ENCODE measurements around the gene SULT1E1.
"Not testable (repeated sequence)": the region's sequence is repeated elsewhere in the genome, so short reads cannot be mapped to it uniquely, and the experiment has no call there.

Gene SULT1E1

DNA sequence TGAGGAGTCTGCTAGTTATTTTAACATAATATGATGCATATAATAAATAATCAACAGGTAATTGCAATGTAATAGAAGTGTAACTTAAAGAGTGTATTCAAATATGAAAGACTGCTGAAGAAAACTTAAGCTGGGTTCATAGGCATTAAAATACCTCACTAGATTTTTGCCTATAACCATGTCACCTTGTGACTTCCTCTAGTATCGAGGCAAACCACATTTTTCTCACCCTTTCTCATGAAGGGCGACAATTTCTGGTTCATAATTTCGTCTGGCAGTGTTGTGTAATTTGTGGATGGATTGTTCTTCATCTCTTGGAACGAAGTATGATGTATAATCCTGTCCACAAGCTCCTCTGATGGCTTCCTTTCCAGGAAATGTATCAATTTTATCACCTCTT is 16.0 kb downstream of the SULT1E1 start:
- no peak for DNase-seq (ENCODE audit: low read depth in 2 of 2)

DNA sequence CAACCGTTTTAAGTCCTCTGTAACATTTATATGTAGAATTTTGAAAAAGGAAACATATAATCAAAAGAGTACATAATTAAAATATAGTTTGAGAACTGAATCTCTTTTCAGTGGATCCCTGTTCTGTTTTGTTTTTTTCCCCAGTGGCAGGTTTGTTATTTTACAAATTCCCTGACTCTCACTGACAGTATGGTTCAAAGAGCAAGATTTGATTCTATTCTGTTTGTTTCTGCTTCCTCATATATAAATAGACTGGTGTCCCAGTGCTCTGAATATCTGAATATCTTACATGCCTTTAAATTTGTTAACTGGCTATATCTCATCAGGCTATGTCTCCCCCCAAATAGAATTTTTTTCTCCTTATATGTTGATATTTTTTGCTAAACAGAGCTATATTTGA is 16.6 kb downstream of the SULT1E1 start:
- DNase-seq (ENCODE audit: low read depth in 2 of 2) = no peak

DNA sequence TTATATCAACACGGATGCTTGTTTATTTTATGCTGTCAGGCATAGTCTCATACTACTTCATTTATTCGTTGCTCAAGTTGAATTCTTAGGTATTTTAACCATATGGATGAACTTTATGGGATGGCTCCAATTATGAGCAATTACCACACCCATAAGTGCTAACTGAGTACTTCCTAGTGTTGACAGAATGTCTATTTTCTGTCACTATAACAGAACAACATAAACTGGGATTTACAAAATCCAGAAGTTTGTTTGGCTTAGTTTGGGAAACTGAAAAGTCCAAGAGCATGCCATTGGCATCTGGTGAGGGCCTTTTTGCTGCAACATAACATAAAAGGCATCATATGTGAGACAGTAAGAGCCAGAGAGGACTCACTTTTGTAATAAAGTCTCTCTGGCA is 21.0 kb downstream of the SULT1E1 start:
- no peak for DNase-seq (ENCODE audit: low read depth in 2 of 2)

DNA sequence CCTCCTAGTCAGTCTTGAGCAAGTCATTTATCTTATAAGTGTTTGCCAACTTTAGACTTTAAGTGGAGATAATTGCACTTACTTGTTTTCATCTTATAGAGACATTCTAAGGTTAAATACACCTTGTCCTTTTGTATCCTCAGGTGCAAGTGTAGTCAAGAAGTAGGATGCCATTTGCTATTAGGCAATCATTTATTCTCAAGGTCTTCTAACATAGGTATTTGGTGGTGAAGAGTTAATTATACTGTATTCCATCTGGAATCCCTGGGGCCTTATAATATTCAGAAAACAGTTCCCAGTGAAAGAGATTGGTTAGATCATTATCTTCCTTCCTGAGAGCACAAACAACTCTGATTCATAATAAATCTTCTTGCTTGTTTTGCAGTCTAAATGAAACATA is 23.7 kb downstream of the SULT1E1 start:
- DNase-seq (ENCODE audit: low read depth in 2 of 2) = no peak

DNA sequence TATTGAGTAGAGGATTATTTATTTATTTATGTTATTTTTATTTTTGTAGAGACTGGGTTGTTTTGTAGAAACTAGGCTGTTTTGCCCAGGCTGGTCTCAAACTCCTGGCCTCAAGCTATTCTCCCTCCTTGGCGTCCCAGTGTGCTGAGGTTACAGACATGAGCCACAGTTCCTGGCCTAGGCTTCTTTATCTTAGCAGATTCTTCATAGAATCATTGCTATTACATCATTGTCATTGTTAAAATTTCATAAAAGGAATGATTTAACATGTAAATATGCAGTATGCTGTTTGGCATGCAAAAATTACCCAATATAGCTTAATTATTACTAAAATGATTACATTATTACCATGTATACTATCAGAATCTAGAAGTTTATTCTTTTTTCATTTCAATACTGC is 24.2 kb downstream of the SULT1E1 start:
- DNase-seq (ENCODE audit: low read depth in 2 of 2) = no peak

DNA sequence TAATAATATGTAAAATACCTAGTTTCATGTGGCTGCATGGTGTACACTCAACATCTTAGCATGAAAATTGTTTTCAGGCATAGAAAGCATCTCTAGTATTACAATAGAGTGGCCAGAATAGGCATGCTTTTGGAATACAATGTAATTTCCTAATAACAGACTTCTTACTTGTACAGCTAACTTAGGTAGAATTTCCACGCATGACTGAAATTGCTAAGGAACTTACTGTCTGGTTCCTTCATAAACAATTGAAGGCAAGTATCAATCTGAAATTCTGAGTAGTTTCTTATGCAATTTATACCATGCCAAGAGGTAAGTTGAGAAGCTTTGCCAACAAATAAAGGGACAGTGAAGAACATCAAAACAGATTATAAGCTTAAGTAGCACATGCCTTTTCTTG is 26.7 kb downstream of the SULT1E1 start:
- no peak for DNase-seq (ENCODE audit: low read depth in 2 of 2)

DNA sequence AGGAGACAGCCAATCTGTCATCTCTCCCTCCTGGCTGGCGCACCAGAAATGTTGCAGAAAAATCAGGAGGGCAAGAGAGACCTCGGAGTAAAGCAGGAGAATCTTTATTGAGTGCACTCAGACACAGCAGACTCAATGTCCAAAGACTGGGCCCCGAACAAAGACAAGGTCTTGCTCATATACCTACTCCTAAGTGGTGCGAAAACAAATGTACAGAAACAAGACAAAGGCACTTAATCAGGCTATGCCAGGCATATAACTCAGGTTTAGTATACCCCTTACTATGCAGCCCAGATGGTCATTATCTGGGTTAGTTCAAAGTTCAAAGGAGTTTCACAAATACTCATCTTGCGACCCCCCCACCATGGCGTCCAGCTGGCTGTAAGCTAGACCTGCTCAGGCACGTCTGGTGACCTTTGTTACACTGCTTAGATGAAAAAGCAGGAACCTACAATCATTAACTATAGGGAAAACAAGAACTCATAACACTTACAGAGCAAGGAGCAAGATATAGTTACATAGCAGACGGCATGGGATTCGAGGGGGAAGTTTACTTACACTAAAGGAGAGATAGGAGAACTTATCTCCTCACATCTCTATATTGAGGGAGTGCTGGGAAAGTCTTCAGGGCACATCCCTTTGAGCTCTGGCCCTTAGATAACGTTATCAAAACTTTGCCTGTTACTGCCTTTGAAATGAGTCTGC is 27.5 kb downstream of the SULT1E1 start:
- no peak for DNase-seq (ENCODE audit: low read depth in 2 of 2)

DNA sequence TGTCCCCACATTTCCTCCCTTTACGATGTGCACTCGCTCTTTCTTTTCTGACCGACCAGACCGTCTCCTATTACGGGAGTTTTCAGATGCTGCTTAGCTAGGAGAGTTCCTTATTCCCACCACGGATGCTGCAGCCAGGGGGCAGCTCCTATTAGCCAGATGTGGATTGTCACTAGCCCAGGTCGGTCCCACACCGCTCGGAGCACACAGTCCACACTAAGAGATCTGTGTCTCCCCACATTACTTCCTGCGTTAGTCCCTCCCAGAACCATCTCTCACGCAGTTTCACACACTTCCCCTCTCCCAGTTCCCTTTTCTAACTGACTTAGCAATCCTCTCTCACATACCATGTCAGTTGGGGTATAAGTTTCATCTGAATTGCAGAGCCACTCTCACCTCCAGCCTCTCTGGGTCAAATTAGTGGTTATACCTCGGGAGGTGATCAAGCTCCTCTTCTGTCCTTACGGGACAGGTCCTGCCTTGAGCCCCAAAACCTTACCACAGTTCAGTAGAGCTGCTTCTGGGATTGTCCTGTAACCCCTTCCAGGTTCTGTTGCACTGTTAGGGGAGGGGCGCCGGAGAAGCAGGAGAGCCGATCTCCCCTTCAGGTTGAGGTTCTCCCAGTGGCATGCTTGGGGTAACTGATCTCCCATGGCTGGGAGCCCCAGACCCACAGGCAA is 28.2 kb downstream of the SULT1E1 start:
- DNase-seq (ENCODE audit: low read depth in 2 of 2) = no peak

DNA sequence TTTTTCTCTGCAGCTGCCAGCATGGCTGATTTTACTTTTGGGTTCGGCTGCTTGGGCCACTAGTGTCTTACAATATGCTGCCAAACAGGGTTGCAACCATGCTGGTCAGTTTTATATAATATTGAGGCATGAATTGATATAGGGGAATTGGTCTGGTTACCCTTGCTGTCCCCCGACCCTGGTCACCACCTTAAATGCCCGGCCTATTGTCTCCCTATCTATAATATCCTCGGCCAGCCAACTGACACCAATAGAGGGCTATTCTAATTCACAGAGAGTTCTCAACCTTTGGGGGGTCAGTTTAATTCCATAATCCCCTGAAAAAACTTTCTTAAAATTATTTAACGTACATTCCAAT is 28.7 kb downstream of the SULT1E1 start:
- DNase-seq (ENCODE audit: low read depth in 2 of 2) = no peak

DNA sequence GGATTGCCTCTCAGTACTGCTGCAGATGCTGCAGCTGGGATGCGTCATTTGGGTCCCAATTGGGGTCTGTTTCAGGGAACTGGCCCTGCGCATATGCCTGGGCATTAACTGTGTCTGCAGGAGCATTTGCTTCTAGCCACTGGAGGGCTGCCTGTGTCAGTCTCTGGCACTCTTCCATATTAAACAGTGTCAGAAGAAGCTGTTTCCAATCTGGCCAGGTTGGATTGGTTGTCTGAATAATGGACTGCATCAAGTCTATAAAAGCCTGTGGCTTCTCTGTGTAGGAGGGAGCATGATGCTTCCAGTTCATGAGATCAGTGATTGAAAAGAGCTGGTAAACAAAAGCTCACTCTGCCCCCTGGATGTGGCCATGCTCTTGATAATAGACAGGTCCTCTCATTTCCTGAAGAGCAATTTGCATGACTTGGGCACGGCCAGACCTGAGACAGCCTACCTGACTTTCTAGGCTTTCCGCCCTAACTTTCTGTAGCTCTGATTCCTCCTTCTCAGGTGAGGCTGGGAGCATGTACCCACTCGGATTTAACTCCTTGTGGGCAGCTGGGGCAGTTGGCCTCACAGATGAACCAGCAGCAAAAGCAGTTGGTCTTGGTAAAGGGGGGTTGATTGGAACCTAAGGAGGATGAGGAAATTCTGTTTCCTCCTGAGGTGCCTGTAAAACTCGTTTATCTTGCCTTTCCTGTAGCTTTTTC is 29.2 kb downstream of the SULT1E1 start:
- no peak for DNase-seq (ENCODE audit: low read depth in 2 of 2)

DNA sequence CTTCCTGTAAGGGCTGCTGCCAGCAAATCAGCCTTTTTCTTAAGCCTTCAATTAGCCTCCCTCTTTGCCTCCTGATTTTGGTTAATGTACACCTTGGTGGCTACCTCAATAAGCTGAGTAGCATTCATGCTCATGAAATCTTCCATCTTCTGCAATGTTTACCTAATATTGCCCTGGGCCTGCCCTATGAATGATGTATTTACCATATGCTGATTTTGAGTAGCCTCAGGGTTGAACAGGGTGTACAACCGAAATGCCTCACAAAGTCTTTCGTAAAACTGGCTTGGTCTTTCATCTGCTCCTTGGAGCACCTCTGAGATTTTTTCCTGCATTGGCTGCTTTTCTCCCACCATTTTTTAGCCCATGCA is 29.8 kb downstream of the SULT1E1 start:
- no peak for DNase-seq (ENCODE audit: low read depth in 2 of 2)

DNA sequence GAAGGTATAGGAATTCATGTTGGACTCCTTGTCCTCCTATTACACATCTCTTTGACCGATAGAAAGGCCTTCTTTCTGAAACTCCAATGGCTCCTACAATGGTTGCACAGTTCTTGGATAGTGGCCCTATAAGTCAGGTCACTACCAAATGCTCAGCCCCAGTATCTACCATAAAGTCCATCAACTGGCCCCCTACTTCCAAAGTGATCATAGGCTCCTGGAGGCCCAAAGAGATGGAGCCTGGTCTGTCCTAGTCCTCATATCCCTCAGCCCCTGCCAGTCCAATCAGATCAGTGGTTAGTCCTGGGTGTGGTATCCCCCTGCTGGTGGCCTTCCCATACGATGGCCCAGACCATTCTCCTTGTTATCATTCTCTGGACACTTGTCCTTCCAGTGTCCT is 30.3 kb downstream of the SULT1E1 start:
- DNase-seq (ENCODE audit: low read depth in 2 of 2) = no peak

DNA sequence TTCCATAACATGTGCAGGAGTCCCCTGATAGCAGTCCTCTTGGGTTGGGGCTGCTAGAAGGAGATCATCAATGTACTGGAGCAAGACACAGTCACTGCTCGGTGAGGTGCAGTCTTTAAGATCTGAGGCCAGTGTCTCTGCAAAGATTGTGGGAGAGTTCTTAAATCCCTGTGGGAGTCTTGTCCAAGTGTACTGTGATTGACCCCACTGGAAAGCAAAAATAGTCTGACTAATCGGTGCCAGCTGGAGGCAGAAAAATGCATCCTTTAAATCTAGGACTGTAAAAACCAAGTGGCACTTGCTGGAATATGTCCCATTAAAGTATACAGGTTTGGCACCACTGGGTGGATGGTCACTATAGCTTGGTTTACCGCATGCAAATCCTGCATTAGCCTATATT is 31.1 kb downstream of the SULT1E1 start:
- DNase-seq (ENCODE audit: low read depth in 2 of 2) = no peak

DNA sequence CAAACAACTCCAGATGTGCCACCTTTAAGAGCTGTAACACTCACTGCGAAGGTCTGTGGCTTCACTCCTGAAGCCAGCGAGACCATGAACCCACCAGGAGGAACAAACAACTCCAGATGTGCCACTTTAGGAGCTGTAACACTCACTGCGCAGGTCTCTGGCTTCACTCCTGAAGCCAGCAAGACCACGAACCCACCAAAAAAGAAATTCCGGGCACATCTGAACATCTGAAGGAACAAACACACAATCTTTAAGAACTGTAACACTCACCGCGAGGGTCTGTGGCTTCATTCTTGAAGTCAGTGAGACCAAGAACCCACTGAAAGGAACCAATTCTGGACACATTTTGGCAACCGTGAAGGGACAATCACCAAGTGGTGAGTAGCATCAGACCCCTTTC is 34.9 kb downstream of the SULT1E1 start:
- DNase-seq (ENCODE audit: low read depth in 2 of 2) = not testable (repeated sequence)

DNA sequence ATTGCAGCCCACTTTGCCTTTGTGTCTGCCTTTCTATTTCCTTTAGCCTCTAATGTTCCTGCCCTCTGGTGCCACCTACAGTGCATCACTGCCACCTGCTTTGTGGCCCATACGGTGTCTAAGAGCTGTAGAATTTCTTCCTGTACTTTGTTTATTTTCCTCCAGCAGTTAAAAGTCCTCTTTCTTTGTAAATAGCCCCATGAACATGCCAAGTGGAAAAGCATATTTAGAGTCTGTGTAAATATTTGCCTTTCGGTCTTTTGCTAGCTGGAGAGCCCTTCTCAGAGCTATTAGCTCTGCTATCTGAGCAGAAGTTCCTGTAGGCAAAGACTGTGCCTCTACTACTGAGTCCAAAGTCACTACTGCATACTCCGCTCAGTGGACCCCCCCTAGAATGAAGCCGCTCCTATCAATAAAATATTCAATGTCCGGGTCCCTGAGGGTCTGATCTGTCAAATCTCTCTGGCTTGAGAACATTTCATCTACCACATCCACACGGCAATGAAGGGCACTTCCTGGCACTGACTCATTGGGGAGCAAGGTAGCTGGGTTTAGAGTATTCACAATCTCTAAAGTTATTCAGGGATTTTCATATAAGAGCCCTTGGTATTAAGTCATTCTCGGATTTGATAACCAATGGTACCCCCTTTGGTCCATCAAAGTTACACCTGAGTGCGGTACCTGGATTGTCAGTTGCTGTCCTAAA is 36.3 kb downstream of the SULT1E1 start:
- DNase-seq (ENCODE audit: low read depth in 2 of 2) = no peak

DNA sequence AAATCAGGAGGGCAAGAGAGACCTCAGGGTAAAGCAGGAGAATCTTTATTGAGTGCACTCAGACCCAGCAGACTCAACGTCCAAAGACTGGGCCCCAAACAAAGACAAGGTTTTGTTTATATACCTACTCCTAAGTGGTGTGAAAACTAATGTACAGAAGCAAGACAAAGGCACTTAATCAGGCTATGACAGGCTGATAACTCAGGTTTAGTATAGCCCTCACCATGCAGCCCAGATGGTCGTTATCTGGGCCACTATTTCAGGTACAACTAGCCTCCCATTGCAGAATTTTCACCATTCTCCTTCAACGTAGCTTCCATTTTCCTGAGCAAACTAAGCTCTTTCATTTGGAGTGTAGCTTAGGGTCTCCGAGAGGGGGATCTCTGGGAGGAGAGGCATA is 36.9 kb downstream of the SULT1E1 start:
- DNase-seq (ENCODE audit: low read depth in 2 of 2) = no peak

DNA sequence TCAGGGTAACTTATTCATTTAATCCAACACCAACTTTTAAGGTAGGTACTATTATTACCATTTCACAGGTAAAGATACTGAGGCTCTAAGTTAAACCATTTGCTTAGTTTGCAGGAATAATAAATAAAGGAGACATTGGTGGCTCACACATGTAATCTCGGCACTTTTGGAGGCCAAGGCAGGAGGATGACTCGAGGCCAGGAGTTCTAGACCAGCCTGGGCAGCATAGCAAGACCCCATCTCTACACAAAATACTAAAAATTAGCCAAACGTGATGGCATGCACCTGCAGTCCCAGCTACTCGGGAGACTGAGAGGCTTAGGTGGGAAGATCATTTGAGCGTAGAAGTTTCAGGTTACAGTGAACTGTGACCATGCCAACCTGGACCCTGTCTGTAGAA is 37.7 kb downstream of the SULT1E1 start:
- DNase-seq (ENCODE audit: low read depth in 2 of 2) = no peak

DNA sequence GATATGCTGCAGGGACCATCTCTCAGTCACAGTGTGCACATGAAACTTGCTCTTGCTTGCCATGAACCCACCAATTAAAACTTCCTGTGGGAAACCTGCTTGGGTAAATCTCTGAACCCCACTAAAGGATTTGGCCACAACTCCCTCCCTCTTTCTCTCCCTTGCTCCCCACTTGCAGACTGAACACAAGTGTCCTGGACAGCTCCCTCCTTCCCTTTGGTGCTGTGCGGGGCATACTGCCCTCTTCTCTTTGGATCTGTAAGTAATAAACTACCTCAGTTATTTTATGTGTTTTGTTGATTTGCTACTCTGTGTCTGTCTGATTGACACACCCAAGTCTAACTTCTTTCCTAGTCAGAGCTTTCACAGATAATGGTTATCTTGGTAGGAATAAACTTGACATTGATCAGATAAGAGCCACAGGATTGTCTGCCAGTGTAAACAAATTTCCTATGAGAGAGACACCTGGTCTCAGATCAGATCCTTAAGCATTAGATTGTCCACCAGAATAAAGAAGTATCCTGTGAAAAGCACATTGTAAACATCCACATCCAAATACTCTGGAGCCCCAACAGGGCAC is 41.8 kb downstream of the SULT1E1 start:
- DNase-seq (ENCODE audit: low read depth in 2 of 2) = no peak

DNA sequence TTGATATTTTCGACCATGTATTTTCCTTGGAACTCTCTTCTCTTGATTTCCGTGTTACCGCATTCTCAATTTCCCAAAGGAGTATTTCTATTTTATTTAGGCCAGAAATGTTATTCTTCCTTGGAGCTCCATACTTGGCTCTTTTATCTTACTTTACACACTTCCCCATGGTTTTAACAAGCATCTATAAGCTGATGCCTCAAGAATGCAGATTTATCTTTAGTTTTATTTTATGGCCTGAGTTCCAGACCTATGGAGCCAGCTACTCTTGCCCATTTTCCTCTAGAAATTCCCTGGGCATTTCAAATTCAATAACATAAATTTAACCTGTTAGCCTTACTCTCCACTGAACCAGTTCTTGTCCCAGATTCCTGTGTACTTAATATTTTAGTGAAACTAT is 43.7 kb downstream of the SULT1E1 start:
- no peak for DNase-seq (ENCODE audit: low read depth in 2 of 2)

DNA sequence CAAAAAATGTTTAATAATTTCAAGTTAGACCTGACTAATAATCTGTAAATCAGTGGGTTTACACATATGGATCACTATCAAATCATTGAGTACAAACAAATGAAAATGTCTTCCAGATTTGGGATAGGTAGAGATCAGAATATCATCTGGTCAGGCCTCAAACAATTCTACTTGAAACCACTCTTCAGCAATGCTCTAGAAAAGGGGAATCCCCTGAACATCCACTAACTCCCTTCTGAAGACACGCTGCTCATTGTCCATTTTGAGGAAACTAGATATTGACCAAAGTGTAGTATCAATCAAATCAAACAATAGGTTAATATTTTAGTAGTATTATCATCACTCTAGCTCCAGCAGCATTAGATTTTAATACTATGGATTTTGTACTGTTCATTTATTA is 46.3 kb downstream of the SULT1E1 start:
- no peak for DNase-seq (ENCODE audit: low read depth in 2 of 2)

DNA sequence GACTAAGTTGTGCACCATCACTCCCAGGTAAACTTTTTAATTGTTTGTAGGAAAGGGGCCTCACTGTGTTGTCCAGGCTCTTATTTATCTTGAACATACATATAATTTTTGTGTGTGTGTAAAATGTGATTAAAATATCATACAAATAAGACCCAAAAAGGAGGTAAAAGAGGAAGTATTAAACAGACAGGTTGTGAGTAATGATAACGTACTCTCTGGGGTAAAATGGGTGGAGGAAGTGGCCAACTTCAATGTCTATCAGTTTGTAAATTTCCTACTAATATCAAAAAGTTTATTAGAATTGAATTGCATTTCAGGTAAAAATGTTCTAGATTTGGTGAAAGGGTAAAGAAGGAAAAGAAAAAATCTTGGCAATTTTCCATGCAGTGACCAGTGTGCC is 48.8 kb downstream of the SULT1E1 start:
- no peak for DNase-seq (ENCODE audit: low read depth in 2 of 2)

DNA sequence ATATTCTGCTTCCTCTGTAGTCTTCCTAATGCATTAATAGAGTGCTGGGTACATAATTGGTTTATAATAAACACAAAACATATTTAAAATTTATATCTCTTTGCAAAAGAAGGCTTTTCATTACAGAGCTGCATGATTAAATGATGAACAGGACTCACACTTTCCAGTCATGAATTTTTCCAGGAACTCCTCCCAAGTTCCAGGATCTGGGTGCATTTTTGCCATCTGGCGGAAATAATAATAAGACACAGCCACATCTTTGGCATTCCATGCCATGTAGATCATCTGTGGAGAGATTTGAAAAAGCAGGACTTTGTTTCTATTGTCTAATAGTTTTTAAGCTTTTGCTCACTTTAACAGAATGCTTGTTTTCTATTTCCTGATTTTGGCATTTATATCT is 59.3 kb downstream of the SULT1E1 start:
- no peak for DNase-seq (ENCODE audit: low read depth in 2 of 2)

All from activated CD8-positive, alpha-beta memory T cell treated with anti-CD3 and anti-CD28 coated beads for 4 hours (primary cell).